ENCODE results near the gene TPST2.

DNA sequence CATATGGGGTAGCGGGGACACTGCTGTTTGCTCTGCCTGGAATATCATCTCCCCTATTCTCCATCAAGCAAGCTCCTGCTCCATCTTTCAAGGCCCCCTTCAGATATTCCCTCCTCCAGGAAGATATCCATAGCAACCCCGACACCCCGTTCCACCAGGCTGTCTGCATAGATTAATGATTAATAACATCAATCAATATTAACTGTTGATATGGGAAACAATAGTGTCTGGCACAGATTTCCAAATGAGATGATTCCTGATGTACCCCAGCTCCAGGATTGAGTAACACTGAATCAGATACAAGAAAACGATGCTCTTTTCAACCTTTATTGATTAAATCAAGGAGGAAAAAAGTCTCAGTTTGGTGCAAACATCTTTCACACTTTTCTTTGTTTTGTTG is 7.5 kb upstream of the TPST2 start:
- no peak for TF ChIP-seq PBX3 (IDR thresholded peaks at IDR 0.05; ENCODE audit: insufficient replicate concordance, low read depth, low read length)
- TF ChIP-seq SIN3A (IDR thresholded peaks at IDR 0.05; ENCODE audit: low read depth, low read length) = no peak
- no peak for TF ChIP-seq CTCF (IDR thresholded peaks at IDR 0.05 in 2 of 3, conservative IDR thresholded peaks at IDR 0.05 in 1 of 3; ENCODE audit: control insufficient read depth in 2 of 3, extremely low read depth in 1 of 3, insufficient read depth in 1 of 3, low read depth in 3 of 3, low read length in 3 of 3)
- TF ChIP-seq GABPA (IDR thresholded peaks at IDR 0.05; ENCODE audit: low read depth) = no peak
- no peak for TF ChIP-seq WRNIP1 (IDR thresholded peaks at IDR 0.05; ENCODE audit: borderline replicate concordance, low read depth, low read length)
- no peak for TF ChIP-seq NR2F1 (conservative IDR thresholded peaks at IDR 0.05)
- TF ChIP-seq EP300 (IDR thresholded peaks at IDR 0.05; ENCODE audit: borderline replicate concordance in 1 of 2, control insufficient read depth in 1 of 2, low read depth in 2 of 2, low read length in 2 of 2) = no peak
- TF ChIP-seq HCFC1 (IDR thresholded peaks at IDR 0.05; ENCODE audit: low read length) = no peak
- TF ChIP-seq ZBTB11 (CRISPR knock-in tag; IDR thresholded peaks at IDR 0.05) = no peak
- TF ChIP-seq HDGF (IDR thresholded peaks at IDR 0.05) = no peak
- no peak for TF ChIP-seq ZNF274 (IDR thresholded peaks at IDR 0.05; ENCODE audit: insufficient read depth, insufficient read length)
- TF ChIP-seq POLR2A (IDR thresholded peaks at IDR 0.05; ENCODE audit: low read depth, low read length) = no peak
- no peak for TF ChIP-seq TAF1 (IDR thresholded peaks at IDR 0.05; ENCODE audit: borderline replicate concordance, low read depth, low read length)
- TF ChIP-seq ETV6 (conservative IDR thresholded peaks at IDR 0.05 in 1 of 2, IDR thresholded peaks at IDR 0.05 in 1 of 2; ENCODE audit: borderline replicate concordance in 1 of 2, low read depth in 1 of 2) = no peak
